PFSK-1 (cell line): ENCODE results near the gene KRTAP26-1.

Experiments
- POLR2AphosphoS5 ChIP-seq: IDR thresholded peaks from 2 replicates; pipeline ENCODE4 v1.6.1; 2012; ENCODE audit warnings: low read depth, mild to moderate bottlenecking, control low read depth, low read length, moderate library complexity
- REST ChIP-seq, 2 experiments: IDR thresholded peaks; 2 replicates each; pipeline versions ENCODE4 v1.6.1 to v1.8.0; 2011 to 2012; ENCODE audit warnings: low read depth in 2 of 2, low read length in 2 of 2, control low read depth in 1 of 2, inconsistent platforms in 1 of 2, mild to moderate bottlenecking in 1 of 2, moderate library complexity in 1 of 2; ENCODE audit not compliant: insufficient read depth in 1 of 2

DNA sequence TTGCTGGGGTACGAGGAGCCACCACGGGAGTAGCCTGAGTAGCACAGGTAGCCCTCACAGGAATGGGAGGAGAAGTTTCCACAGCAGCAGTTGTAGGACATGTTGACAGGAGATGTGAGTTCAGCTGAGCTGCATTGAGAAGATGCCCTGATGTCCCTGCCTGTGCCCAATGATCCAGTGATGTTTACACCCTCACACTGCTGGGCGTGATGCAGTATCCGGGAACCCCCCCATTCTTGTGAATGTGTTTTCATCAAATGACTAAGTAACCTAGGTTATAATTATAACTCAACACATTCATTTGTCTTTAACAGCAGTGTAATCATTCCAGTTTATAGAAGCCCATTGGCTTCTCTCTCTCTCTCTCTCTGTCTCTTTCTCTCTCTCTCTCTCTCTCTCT, 28.4 kb upstream of the KRTAP26-1 start, which contains the start of gene KRTAP23-1:
- TF ChIP-seq POLR2AphosphoS5 (no peak), REST (IDR thresholded peaks at IDR 0.05; ENCODE audit: insufficient read depth in 1 of 2, low read depth in 2 of 2, low read length in 2 of 2) (no peak)
